HEK293 (cell line): ENCODE data around the gene CDH12.
"Not testable (repeated sequence)": the region's sequence is repeated elsewhere in the genome, so short reads cannot be mapped to it uniquely, and the experiment has no call there.

ENCODE experiments used
- CTCF ChIA-PET: fragments of 350-600 bp; formaldehyde crosslinking; extraction: SDS; loops from one replicate; lab custom pipeline; 2021; ENCODE audit warnings: antibody characterized with exemption; lab: Yijun Ruan, JAX
- POLR2A ChIA-PET: fragments of 300-600 bp; formaldehyde crosslinking; extraction: SDS; loops from one replicate; lab custom pipeline; 2020; ENCODE audit warnings: antibody characterized with exemption, inconsistent platforms; lab: Yijun Ruan, JAX
- H3K27ac ChIP-seq: fragments of 200-500 bp; sonication (Bioruptor generic); 2 replicates; pipeline ENCODE4 v1.5.1; 2014; ENCODE audit warnings: low read depth, low read length, control low read depth, inconsistent platforms; ENCODE audit errors: extremely low read depth
- H3K36me3 ChIP-seq, 2 experiments: fragments of 200-500 bp in 1 of 2; sonication (Bioruptor generic) in 1 of 2; 1 replicate in 1 of 2; 2 replicates in 1 of 2; pipeline ENCODE4 v1.5.1; 2014 to 2017; ENCODE audit warnings: inconsistent platforms in 2 of 2, low read length in 2 of 2; ENCODE audit not compliant: control insufficient read depth in 2 of 2, insufficient read depth in 1 of 2
- H3K4me1 ChIP-seq: fragments of 200-500 bp; sonication (Bioruptor generic); 2 replicates; pipeline ENCODE4 v1.5.1; 2014; ENCODE audit warnings: mild to moderate bottlenecking, low read length, inconsistent platforms; ENCODE audit not compliant: control insufficient read depth, insufficient read depth
- H3K4me3 ChIP-seq: 2 replicates; pipeline ENCODE4 v1.5.1; 2011; ENCODE audit warnings: low read depth, mild to moderate bottlenecking, control low read depth, low read length, moderate library complexity
- H3K9me3 ChIP-seq: fragments of 200-500 bp; sonication (Bioruptor generic); 2 replicates; pipeline ENCODE4 v1.5.1; 2014; ENCODE audit warnings: low read depth, low read length, inconsistent platforms; ENCODE audit not compliant: control insufficient read depth, insufficient read depth
- HIC1 ChIP-seq: fragments of 450-650 bp; formaldehyde crosslinking; IDR thresholded peaks from 2 replicates; pipeline ENCODE4 v1.5.1; 2016; ENCODE audit warnings: missing biosample characterization, missing genetic modification characterization
- HOXC10 ChIP-seq: sonication (generic); formaldehyde crosslinking; IDR thresholded peaks from 2 replicates; pipeline ENCODE4 v1.8.1; 2023; ENCODE audit warnings: mild to moderate bottlenecking, missing genetic modification reagents
- TCF7L2 ChIP-seq: IDR thresholded peaks from 2 replicates; pipeline ENCODE4 v1.6.1; 2011; ENCODE audit warnings: low read depth, mild to moderate bottlenecking, inconsistent platforms, low read length, moderate library complexity, borderline replicate concordance
- TRIM28 ChIP-seq: IDR thresholded peaks from 2 replicates; pipeline ENCODE4 v1.6.1; 2011; ENCODE audit warnings: low read length, control low read depth, borderline replicate concordance
- ZNF23 ChIP-seq: fragments of 450-650 bp; formaldehyde crosslinking; IDR thresholded peaks from 2 replicates; pipeline ENCODE4 v1.5.1; 2016; ENCODE audit warnings: missing biosample characterization, missing genetic modification characterization, borderline replicate concordance
- ZNF239 ChIP-seq: fragments of 450-650 bp; formaldehyde crosslinking; IDR thresholded peaks from 2 replicates; pipeline ENCODE4 v1.5.1; 2016; ENCODE audit warnings: missing biosample characterization, missing genetic modification characterization
- ZNF292 ChIP-seq: fragments of 450-650 bp; formaldehyde crosslinking; IDR thresholded peaks from 2 replicates; pipeline ENCODE4 v1.5.1; 2016; ENCODE audit warnings: low read depth, missing biosample characterization, missing genetic modification characterization, borderline replicate concordance
- ZNF530 ChIP-seq: fragments of 450-650 bp; formaldehyde crosslinking; IDR thresholded peaks from 2 replicates; pipeline ENCODE4 v1.5.1; 2016; ENCODE audit warnings: low read depth, missing biosample characterization, missing genetic modification characterization
- ZNF560 ChIP-seq: fragments of 450-650 bp; formaldehyde crosslinking; IDR thresholded peaks from 2 replicates; pipeline ENCODE4 v1.5.1; 2017; ENCODE audit warnings: missing biosample characterization, missing genetic modification characterization, borderline replicate concordance

The CDH12 gene

GRCh38 chr5:22223079-22223478 is 630.1 kb downstream of the CDH12 start (continued):
- no peak for TF ChIP-seq ZNF292
- no peak for TF ChIP-seq TCF7L2
- no peak for TF ChIP-seq HIC1 (tag by site-specific recombination)
- no peak for TF ChIP-seq ZNF239 (tag by site-specific recombination)
- no peak for TF ChIP-seq TRIM28
- TF ChIP-seq HOXC10 (CRISPR knock-in tag) = no peak
- no peak for TF ChIP-seq ZNF530
- no peak for TF ChIP-seq ZNF23
- no peak for TF ChIP-seq ZNF560 (tag by site-specific recombination)
- TF ChIP-seq, all 188 proteins: peak for 0

- CTCF ChIA-PET = interaction anchor here (0.6 kb wide), 1 partner anchor 103 kb away, joined by 3 read pairs; no protein-coding TSS in a partner anchor
- POLR2A ChIA-PET, H3K4me3 ChIP-seq, H3K27ac ChIP-seq, H3K4me1 ChIP-seq, H3K36me3 ChIP-seq, H3K9me3 ChIP-seq: not testable (repeated sequence)
These were observed 639.2 kb downstream of the CDH12 start for GRCh38 chr5:22213703-22214495.

GRCh38 chr5:22212254-22212991 is 640.7 kb downstream of the CDH12 start:
- CTCF ChIA-PET, H3K27ac ChIP-seq: not testable (repeated sequence)

GRCh38 chr5:22208463-22208862 is 644.7 kb downstream of the CDH12 start:
- H3K27ac ChIP-seq, H3K4me1 ChIP-seq, CTCF ChIA-PET, H3K36me3 ChIP-seq, H3K4me3 ChIP-seq, H3K9me3 ChIP-seq, POLR2A ChIA-PET: not testable (repeated sequence)

More at GRCh38 chr5:22212254-22212991, 640.7 kb downstream of the CDH12 start:
- H3K9me3 ChIP-seq, H3K4me1 ChIP-seq, H3K36me3 ChIP-seq, POLR2A ChIA-PET, H3K4me3 ChIP-seq: not testable (repeated sequence)

- H3K4me3 ChIP-seq, CTCF ChIA-PET, H3K4me1 ChIP-seq, H3K36me3 ChIP-seq, POLR2A ChIA-PET, H3K9me3 ChIP-seq, H3K27ac ChIP-seq: not testable (repeated sequence)
These were observed 664.5 kb downstream of the CDH12 start for GRCh38 chr5:22188651-22189050.

- H3K27ac ChIP-seq, H3K9me3 ChIP-seq, POLR2A ChIA-PET, H3K36me3 ChIP-seq, H3K4me1 ChIP-seq, CTCF ChIA-PET, H3K4me3 ChIP-seq: not testable (repeated sequence)
These were observed 665.4 kb downstream of the CDH12 start for GRCh38 chr5:22187632-22188228.

GRCh38 chr5:22169226-22169625 is 683.9 kb downstream of the CDH12 start:
- POLR2A ChIA-PET, H3K36me3 ChIP-seq, H3K9me3 ChIP-seq, H3K4me3 ChIP-seq, CTCF ChIA-PET, H3K4me1 ChIP-seq, H3K27ac ChIP-seq: not testable (repeated sequence)

- H3K27ac ChIP-seq, H3K4me1 ChIP-seq, H3K36me3 ChIP-seq, POLR2A ChIA-PET, H3K4me3 ChIP-seq, H3K9me3 ChIP-seq, CTCF ChIA-PET: not testable (repeated sequence)
These were observed 684.4 kb downstream of the CDH12 start for GRCh38 chr5:22168704-22169103.
